Colonic mucosa (tissue), 4 donors: ENCODE measurements around the gene DPY30. TPM values are rescaled to one million over a fixed set of nuclear protein-coding genes. Genes with fewer than 3 reads are reported as not detected.

Source experiments
- DNase-seq: peaks from one replicate; pipeline ENCODE4 v3.0.0-alpha.2; 2020
- H3K27ac ChIP-seq: fragments of 200-600 bp; one replicate; pipeline ENCODE4 v1.8.0; 2021
- H3K27me3 ChIP-seq: fragments of 200-600 bp; one replicate; pipeline ENCODE4 v1.8.0; 2021
- H3K36me3 ChIP-seq: fragments of 200-600 bp; one replicate; pipeline ENCODE4 v1.8.0; 2021
- H3K4me1 ChIP-seq: fragments of 200-600 bp; one replicate; pipeline ENCODE4 v1.8.0; 2021; ENCODE audit warnings: mild to moderate bottlenecking
- H3K4me3 ChIP-seq: fragments of 200-600 bp; one replicate; pipeline ENCODE4 v1.8.0; 2021
- H3K9ac ChIP-seq, 2 donors: one replicate each; pipeline ENCODE4 v1.7.0; 2013; ENCODE audit warnings: control low read depth in 2 of 2, low read depth in 2 of 2, low read length in 2 of 2
- H3K9me3 ChIP-seq: fragments of 200-600 bp; one replicate; pipeline ENCODE4 v1.8.0; 2021
- intact Hi-C: fragments of 100-400 bp; cut with DNase I; formaldehyde crosslinking; loops from one replicate; pipeline ENCODE4 v1.14.1; 2022
- total RNA-seq, 2 donors: library from RNA; stranded (reverse); fragmentation: NEBNext Ultra II Directional in 1 of 2; extraction: Animal tissue kit (Norgen Biotek cat#: 25700) in 1 of 2; gene quantifications; one replicate each; pipeline ENCODE4 v1.2.1, GENCODE V29; 2021
- TF ChIP-seq, protein P1 (sequence below): fragments of 200-600 bp; IDR thresholded peaks from one replicate; pipeline ENCODE4 v1.8.0; 2022; ENCODE audit warnings: antibody characterized with exemption, mild to moderate bottlenecking
- donor health status: healthy.
- donor health status: DM: no; HTN: no; CAD: no.
- donor health status: DM: no; HTN: no; CAD: no.

Gene DPY30
- total RNA-seq, 2 donors from 2014 or later, result 57.1 to 61.8 TPM

DNA sequence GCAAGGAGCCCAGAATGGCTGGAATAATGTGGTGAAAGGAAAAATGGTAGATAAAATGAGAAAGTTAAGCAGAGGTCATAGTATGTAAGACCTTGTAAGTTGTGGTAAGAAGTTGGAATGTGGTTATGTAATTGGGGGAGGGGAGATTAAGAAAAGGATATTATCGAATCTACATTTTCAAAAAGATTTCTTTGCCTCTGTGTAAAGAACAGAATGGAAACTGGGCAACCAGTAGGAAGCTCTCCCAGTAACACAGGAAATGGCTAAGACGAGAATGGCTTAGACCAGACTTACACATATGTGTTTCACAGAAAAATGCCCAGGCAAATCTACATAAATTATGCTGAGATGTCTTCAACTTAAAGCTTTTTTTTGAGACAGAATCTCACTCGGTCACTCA, 42.0 kb downstream of the DPY30 start:
- H3K36me3 ChIP-seq, result no peaks in the 10 kb centered on the region
- H3K27me3 ChIP-seq, result no peaks in the 10 kb centered on the region
- H3K27ac ChIP-seq, result no peak overlapping the region
- H3K4me3 ChIP-seq, result no peak overlapping the region
- DNase-seq, result no peak
- no peak overlapping the region for H3K9ac ChIP-seq
- intact Hi-C loops, result no loop called here
- no peaks in the 10 kb centered on the region for H3K4me1 ChIP-seq
- no peaks in the 10 kb centered on the region for H3K9me3 ChIP-seq
- TF ChIP-seq, protein P1, sequence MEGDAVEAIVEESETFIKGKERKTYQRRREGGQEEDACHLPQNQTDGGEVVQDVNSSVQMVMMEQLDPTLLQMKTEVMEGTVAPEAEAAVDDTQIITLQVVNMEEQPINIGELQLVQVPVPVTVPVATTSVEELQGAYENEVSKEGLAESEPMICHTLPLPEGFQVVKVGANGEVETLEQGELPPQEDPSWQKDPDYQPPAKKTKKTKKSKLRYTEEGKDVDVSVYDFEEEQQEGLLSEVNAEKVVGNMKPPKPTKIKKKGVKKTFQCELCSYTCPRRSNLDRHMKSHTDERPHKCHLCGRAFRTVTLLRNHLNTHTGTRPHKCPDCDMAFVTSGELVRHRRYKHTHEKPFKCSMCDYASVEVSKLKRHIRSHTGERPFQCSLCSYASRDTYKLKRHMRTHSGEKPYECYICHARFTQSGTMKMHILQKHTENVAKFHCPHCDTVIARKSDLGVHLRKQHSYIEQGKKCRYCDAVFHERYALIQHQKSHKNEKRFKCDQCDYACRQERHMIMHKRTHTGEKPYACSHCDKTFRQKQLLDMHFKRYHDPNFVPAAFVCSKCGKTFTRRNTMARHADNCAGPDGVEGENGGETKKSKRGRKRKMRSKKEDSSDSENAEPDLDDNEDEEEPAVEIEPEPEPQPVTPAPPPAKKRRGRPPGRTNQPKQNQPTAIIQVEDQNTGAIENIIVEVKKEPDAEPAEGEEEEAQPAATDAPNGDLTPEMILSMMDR, result no peak

DNA sequence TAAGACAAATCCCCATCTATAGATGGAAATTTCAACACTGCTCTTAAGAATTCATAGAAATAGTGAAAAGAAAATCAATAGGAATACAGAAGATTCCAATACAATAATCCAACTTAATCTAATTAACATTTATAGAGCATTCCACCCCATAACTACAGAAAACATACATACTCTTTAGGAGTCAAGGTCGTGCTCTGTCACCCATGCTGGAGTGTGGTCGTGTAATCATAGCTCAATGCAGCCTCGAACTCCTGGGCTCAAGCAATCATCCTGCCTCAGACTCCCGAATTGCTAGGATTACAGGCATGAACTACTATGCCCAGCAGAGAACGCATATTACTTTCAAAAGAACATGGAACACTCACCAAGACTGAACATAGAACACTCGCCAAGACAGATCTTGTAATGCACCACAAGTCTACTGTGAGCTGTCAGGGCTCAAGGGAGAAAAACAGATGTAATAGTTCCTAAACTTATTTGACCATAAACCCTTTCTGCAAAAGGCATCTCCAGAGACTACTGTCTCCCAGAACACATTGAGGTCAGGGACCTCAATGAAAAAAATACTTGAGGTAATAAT, 42.9 kb downstream of the DPY30 start:
- H3K4me3 ChIP-seq, result no peak overlapping the region
- no peak overlapping the region for H3K9ac ChIP-seq
- intact Hi-C loops, result no loop called here
- TF ChIP-seq, protein P1, result no peak
- DNase-seq, result no peak
- H3K27me3 ChIP-seq, result no peaks in the 10 kb centered on the region
- H3K4me1 ChIP-seq, result no peaks in the 10 kb centered on the region
- H3K9me3 ChIP-seq, result no peaks in the 10 kb centered on the region
- no peak overlapping the region for H3K27ac ChIP-seq
- H3K36me3 ChIP-seq, result no peaks in the 10 kb centered on the region

DNA sequence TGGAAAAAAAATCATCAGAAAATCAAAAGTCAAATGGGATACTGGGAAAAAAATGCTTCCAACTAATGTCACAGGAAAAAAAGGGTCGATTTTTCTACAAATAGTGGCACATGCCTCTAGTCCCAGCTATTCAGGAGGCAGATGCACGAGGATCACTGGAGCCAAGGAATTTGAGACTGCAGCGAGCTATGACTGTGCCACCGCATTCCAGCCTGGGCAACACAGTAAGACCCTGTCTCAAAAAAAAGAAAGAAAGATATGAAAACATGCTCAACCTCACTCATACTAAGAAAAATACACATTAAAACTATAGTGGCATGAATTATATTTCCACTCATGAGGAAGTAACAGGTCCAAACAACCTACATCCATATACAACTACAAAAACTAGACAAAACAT, 46.7 kb downstream of the DPY30 start:
- H3K27ac ChIP-seq, result no peak overlapping the region
- no peaks in the 10 kb centered on the region for H3K36me3 ChIP-seq
- DNase-seq, result no peak
- no peaks in the 10 kb centered on the region for H3K27me3 ChIP-seq
- H3K4me3 ChIP-seq, result no peak overlapping the region
- intact Hi-C loops, result no loop called here
- H3K9me3 ChIP-seq, result no peaks in the 10 kb centered on the region
- TF ChIP-seq, protein P1, result no peak
- H3K9ac ChIP-seq, result no peak overlapping the region
- no peaks in the 10 kb centered on the region for H3K4me1 ChIP-seq

DNA sequence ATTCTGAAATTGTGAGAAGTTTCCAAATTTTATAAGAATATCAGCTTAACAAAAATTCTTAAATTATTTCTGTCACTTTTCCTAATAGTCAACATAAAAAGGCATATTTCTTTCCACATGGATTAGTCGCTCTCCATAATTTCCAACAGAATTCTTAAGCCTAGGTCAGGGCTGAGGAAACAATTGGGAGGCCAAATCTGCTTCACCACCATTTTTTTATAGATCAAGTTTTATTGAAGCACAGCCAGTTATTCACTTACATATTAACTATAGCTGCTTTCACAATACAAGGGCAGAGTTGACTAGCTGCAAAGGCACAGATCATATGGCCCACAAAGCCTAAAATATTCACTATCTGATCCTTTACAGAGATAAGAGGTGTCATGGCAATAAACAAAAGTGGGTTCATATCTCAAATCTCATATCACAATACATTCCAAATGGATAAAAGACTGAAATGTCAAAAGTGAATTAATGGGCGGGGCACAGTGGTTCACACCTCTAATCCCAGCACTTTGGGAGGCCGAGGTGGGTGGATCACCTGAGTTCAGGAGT, 47.5 kb downstream of the DPY30 start:
- no peak overlapping the region for H3K9ac ChIP-seq
- TF ChIP-seq, protein P1, result no peak
- no peaks in the 10 kb centered on the region for H3K9me3 ChIP-seq
- H3K27ac ChIP-seq, result no peak overlapping the region
- no peaks in the 10 kb centered on the region for H3K36me3 ChIP-seq
- H3K4me1 ChIP-seq, result no peaks in the 10 kb centered on the region
- H3K27me3 ChIP-seq, result no peaks in the 10 kb centered on the region
- no peak for DNase-seq
- intact Hi-C loops, result no loop called here
- no peak overlapping the region for H3K4me3 ChIP-seq

DNA sequence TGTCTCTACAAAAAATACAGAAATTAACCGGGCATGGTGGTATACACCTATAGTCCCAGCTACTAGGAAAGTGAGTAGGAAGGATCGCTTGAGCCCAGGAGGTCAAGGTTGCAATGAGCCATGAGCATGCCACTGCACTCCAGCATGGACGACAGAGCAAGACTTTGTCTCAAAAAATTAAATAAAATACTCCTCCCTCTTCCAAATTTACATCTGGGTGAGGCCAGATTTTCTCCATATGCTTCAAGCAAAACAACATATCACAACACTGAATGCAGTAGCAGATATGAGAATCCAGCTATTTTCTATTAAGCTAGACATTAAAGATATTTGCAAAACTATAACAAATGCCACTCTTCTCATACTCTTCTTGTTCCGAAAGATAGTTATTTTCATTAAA, 49.7 kb downstream of the DPY30 start:
- no peak for DNase-seq
- Histone ChIP-seq H3K4me1 (no peaks in the 10 kb centered on the region), H3K27ac (no peak overlapping the region), H3K27me3 (no peaks in the 10 kb centered on the region), H3K36me3 (no peaks in the 10 kb centered on the region), H3K4me3 (no peak overlapping the region), H3K9me3 (no peaks in the 10 kb centered on the region), H3K9ac (no peak overlapping the region)
- intact Hi-C loops, result no loop called here
- TF ChIP-seq, protein P1, result no peak
